ENCODE data around the gene STRIP2.

The STRIP2 gene

DNA sequence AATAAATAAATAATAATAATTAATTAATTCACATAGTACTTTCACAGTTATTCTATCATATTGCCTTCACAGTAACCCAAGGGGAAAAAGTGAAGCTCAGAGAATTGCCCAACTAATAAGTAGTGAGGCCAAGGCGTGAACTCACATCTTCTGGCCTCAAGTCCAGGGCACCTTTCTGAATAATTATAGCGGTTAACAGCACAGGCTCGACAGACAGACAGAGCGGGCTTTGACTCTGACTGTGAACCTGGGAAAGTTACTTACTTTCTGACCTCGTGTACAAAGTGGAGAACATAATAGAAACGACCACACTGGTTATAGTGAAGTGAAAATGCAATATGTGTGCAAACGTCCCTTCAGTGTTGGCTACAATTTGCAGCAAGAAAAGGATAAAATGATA lies 62.4 kb downstream of the STRIP2 start:
- in situ Hi-C loops (cut with MboI; ENCODE audit: low pct_unique_long_range_greater_than_20kb, low sequenced_read_pairs, unreplicated experiment), result no loop called here
- no peak for DNase-seq (ENCODE audit: low spot score)
- TF ChIP-seq, protein P1, sequence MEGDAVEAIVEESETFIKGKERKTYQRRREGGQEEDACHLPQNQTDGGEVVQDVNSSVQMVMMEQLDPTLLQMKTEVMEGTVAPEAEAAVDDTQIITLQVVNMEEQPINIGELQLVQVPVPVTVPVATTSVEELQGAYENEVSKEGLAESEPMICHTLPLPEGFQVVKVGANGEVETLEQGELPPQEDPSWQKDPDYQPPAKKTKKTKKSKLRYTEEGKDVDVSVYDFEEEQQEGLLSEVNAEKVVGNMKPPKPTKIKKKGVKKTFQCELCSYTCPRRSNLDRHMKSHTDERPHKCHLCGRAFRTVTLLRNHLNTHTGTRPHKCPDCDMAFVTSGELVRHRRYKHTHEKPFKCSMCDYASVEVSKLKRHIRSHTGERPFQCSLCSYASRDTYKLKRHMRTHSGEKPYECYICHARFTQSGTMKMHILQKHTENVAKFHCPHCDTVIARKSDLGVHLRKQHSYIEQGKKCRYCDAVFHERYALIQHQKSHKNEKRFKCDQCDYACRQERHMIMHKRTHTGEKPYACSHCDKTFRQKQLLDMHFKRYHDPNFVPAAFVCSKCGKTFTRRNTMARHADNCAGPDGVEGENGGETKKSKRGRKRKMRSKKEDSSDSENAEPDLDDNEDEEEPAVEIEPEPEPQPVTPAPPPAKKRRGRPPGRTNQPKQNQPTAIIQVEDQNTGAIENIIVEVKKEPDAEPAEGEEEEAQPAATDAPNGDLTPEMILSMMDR (IDR thresholded peaks at IDR 0.05; ENCODE audit: extremely low read depth, insufficient read depth, missing control alignments), result no peak

DNA sequence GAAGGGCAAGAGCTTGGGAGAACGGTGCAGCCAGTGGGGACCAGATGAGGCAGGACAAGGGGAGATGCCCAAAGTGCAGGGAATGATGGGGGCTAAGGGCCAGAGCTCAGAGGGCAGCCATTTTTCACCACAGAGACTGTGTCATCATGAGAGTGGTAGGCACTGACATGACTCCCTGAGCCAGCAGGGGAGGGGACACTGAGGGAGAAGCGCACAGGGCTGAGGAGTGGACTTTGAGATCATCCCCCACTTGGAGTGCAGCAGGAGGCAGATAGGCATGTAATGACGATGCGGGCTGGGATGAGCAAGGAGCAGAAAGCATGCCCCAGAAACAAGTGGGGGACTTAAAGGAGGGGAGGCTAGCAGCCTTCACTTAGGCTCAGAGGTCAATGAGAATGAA lies 62.9 kb downstream of the STRIP2 start:
- TF ChIP-seq, protein P1 (IDR thresholded peaks at IDR 0.05; ENCODE audit: extremely low read depth, insufficient read depth, missing control alignments), result no peak
- DNase-seq (ENCODE audit: low spot score), result no peak
- in situ Hi-C loops (cut with MboI; ENCODE audit: low pct_unique_long_range_greater_than_20kb, low sequenced_read_pairs, unreplicated experiment), result no loop called here

DNA sequence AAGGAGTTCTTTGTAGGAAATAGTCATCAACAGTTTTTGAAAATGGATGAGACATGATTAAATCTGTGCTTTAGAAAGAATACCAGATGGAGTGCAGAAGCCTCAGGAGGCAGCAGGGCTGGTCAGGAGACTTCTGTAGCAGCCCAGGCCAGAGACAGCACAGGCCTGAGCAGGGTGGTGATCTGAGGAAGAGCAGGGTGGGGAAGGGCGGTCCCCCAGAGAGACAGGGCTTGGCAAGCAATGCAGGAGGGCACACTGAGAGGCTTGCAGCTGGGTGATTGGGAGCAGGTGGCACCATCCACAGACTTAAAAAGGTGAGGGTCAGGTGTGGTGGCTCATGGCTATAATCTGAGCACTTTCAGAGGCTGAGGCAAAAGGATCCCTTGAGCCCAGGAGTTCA lies 63.8 kb downstream of the STRIP2 start:
- in situ Hi-C loops (cut with MboI; ENCODE audit: low pct_unique_long_range_greater_than_20kb, low sequenced_read_pairs, unreplicated experiment), result no loop called here
- DNase-seq (ENCODE audit: low spot score), result no peak
- TF ChIP-seq, protein P1 (IDR thresholded peaks at IDR 0.05; ENCODE audit: extremely low read depth, insufficient read depth, missing control alignments), result no peak

DNA sequence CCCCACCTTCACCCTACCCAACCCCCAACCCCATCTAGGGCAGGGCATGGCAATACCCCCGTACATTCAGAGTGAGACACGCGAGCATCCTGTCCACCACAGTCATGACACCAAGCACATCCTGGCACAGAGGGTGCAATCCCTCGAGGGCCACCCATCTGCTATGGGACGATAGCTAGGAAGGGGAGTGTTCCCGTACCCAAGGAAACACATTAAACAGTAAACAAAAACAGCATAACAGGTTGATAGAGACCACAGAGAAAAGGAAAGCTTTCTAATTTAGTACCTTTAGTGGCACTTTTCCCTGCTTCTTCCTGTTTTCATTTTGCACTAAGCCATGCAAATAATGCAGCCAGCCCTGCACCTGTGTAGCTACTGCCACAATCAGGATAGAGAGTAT lies 65.8 kb downstream of the STRIP2 start:
- TF ChIP-seq, protein P1 (IDR thresholded peaks at IDR 0.05; ENCODE audit: extremely low read depth, insufficient read depth, missing control alignments), result no peak
- in situ Hi-C loops (cut with MboI; ENCODE audit: low pct_unique_long_range_greater_than_20kb, low sequenced_read_pairs, unreplicated experiment), result no loop called here
- DNase-seq (ENCODE audit: low spot score), result peak; percentile 24

DNA sequence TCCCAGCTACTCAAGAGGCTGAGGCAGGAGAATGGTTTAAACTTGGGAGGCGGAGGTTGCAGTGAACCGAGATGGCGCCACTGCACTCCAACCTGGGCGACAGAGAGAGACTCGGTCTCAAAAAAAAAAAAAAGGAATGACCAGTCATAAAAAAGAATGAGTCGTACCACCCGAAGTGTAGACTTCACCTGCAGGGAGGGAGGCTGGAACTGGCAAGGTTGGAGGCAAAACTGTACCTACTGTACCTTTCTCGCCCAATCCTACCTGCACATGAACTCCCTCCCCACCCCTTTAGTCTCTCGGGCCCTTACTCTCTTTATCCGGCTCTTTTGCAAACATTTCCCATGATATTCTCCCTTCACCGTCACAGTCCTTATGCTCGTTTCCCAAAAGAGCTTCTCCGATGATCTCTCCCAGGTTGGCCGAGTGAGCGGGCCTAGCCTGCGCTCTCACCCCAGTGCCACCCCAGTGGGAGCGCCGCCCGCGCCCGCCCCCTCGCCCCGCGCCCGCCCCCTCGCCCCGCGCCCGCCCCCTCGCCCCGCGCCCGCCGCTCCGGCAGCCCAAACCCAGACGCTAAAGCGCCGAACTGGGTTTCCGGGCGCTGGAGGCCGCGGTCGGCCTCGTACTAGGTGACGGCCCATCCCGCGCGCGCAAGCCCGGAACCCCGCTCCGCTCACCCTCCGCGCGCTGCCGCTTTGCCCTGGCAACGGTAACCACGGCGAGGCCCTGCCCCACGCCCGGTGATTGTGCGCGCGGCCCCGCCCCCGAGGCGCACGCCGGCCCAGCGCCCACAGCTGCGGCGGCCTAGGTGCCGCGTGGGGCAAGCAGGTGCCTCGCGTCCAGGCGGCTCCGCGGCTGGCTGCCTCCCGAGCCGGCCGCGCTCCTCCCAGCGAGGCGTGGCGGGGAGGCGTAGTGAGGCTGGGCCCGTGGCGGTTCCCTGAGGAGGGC lies 67.8 kb downstream of the STRIP2 start, which contains the start of gene SMKR1:
TSS of gene SMKR1 (plus strand) at position 772 of the 948 bp plus-strand sequence. CDS start 294 bp downstream, outside the sequence.
- peak; percentile 98 for DNase-seq (ENCODE audit: low spot score)
- TF ChIP-seq, protein P1 (IDR thresholded peaks at IDR 0.05; ENCODE audit: extremely low read depth, insufficient read depth, missing control alignments), result no peak
- in situ Hi-C loops (cut with MboI; ENCODE audit: low pct_unique_long_range_greater_than_20kb, low sequenced_read_pairs, unreplicated experiment), result no loop called here

DNA sequence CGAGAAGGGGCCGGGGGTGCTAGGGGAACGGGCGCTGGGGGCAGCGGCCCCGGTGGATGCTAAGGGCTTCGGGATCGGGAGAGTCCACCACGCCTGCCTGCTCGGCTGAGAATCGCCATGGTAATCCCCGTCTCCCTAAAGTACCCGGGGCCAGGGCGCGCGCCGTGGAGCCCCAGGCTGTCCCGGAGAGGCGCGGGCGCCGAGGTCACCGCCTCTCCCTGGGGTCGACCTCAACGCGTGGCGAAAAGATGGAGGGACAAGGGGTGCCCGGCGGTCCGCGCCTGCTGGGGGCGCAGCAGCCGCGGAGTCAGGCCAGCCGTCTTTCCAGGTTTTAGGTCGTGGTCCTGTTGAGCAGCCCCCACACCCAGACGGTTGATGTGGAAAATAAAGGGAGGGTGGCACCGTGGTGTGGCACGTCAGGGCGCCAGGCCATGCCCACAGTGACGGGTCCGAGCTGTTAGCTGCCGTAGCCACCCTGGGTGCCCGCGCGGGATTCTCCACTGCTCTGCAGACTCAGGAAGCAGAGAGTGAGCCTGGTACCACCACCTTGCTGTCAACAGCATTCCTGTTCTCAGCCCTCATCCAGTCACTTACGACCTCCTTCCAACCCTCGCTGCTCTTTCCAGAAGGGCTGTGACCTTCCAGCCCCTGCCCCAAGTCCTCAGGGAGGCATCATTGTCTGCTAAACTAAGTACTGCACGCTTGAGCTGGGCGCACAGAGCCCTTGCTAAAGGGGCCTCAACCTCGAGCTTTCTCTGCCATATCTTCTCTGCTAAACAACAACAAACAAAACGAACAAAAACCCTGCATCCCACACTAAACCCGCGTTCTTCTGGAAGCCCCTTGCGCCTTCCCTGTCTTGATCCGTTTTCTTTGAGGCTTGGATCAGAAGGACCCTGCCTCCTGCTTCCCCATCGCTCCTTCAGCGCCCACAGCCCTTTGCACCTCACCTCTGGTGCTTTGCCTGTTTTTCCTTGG lies 68.8 kb downstream of the STRIP2 start:
- in situ Hi-C loops (cut with MboI; ENCODE audit: low pct_unique_long_range_greater_than_20kb, low sequenced_read_pairs, unreplicated experiment), result no loop called here

More for the DNA sequence above, 68.8 kb downstream of the STRIP2 start:
- no peak for DNase-seq (ENCODE audit: low spot score)
- TF ChIP-seq, protein P1 (IDR thresholded peaks at IDR 0.05; ENCODE audit: extremely low read depth, insufficient read depth, missing control alignments), result peak; percentile 24

Measured in GM13977 (cell line).